Measurements from ENCODE around the gene PAGE4.

The PAGE4 gene

GRCh38 chrX:49856819-49857218 lies 27.7 kb downstream of the PAGE4 start:
- no peak for TF ChIP-seq CTCF (IDR thresholded peaks at IDR 0.05)
- Histone ChIP-seq H3K27me3 (no peaks in the 10 kb centered on the region), H3K4me1 (no peaks in the 10 kb centered on the region), H3K36me3 (no peaks in the 10 kb centered on the region), H3K4me3 (no peak overlapping the region), H3K9me3 (no peaks in the 10 kb centered on the region), H3K27ac (no peak overlapping the region)
- intact Hi-C loops (cut with DNase I; ENCODE audit: low total_unique reads) = no loop called here
- DNase-seq = no peak

GRCh38 chrX:49858341-49858740 lies 29.2 kb downstream of the PAGE4 start:
- DNase-seq = no peak
- Histone ChIP-seq H3K27me3 (no peaks in the 10 kb centered on the region), H3K9me3 (no peaks in the 10 kb centered on the region), H3K4me3 (no peak overlapping the region), H3K27ac (no peak overlapping the region), H3K4me1 (no peaks in the 10 kb centered on the region), H3K36me3 (no peaks in the 10 kb centered on the region)
- intact Hi-C loops (cut with DNase I; ENCODE audit: low total_unique reads) = no loop called here
- TF ChIP-seq CTCF (IDR thresholded peaks at IDR 0.05) = no peak

- intact Hi-C loops (cut with DNase I; ENCODE audit: low total_unique reads) = no loop called here
- Histone ChIP-seq H3K9me3 (no peaks in the 10 kb centered on the region), H3K36me3 (no peaks in the 10 kb centered on the region), H3K4me1 (no peaks in the 10 kb centered on the region), H3K4me3 (no peak overlapping the region), H3K27ac (no peak overlapping the region), H3K27me3 (no peaks in the 10 kb centered on the region)
- DNase-seq = no peak
- no peak for TF ChIP-seq CTCF (IDR thresholded peaks at IDR 0.05)
These were observed 30.4 kb downstream of the PAGE4 start for GRCh38 chrX:49859491-49859890.

GRCh38 chrX:49860867-49861535 lies 31.9 kb downstream of the PAGE4 start:
- Histone ChIP-seq H3K36me3 (no peaks in the 10 kb centered on the region), H3K4me3 (no peak overlapping the region), H3K9me3 (no peaks in the 10 kb centered on the region), H3K27ac (no peak overlapping the region), H3K4me1 (no peaks in the 10 kb centered on the region), H3K27me3 (no peaks in the 10 kb centered on the region)
- DNase-seq = no peak
- intact Hi-C loops (cut with DNase I; ENCODE audit: low total_unique reads) = no loop called here
- no peak for TF ChIP-seq CTCF (IDR thresholded peaks at IDR 0.05)

- no peak overlapping the region for H3K27ac ChIP-seq
- no peaks in the 10 kb centered on the region for H3K9me3 ChIP-seq
- intact Hi-C loops (cut with DNase I; ENCODE audit: low total_unique reads) = no loop called here
- no peaks in the 10 kb centered on the region for H3K4me1 ChIP-seq
- H3K36me3 ChIP-seq = no peaks in the 10 kb centered on the region
- no peak overlapping the region for H3K4me3 ChIP-seq
- DNase-seq = no peak
- no peaks in the 10 kb centered on the region for H3K27me3 ChIP-seq
- TF ChIP-seq CTCF (IDR thresholded peaks at IDR 0.05) = no peak
These were observed 33.0 kb downstream of the PAGE4 start for GRCh38 chrX:49862093-49862492.

- intact Hi-C loops (cut with DNase I; ENCODE audit: low total_unique reads) = no loop called here
- DNase-seq = no peak
- H3K27ac ChIP-seq = no peak overlapping the region
These were observed 39.6 kb downstream of the PAGE4 start for GRCh38 chrX:49868739-49869138.

More at GRCh38 chrX:49868739-49869138, 39.6 kb downstream of the PAGE4 start:
- H3K36me3 ChIP-seq = no peaks in the 10 kb centered on the region
- H3K4me3 ChIP-seq = no peak overlapping the region
- no peaks in the 10 kb centered on the region for H3K4me1 ChIP-seq
- no peaks in the 10 kb centered on the region for H3K9me3 ChIP-seq
- no peaks in the 10 kb centered on the region for H3K27me3 ChIP-seq
- TF ChIP-seq CTCF (IDR thresholded peaks at IDR 0.05) = no peak

Data from tibial artery (tissue), 4 donors.